Hepatocyte (in vitro differentiated cells): ENCODE measurements around the gene EOGT.

Source experiments
- EZH2 ChIP-seq: fragments of 200-600 bp; sonication (generic); IDR thresholded peaks from 2 replicates; pipeline ENCODE4 v1.6.1; 2016; ENCODE audit warnings: antibody characterized with exemption, mild to moderate bottlenecking, borderline replicate concordance
- EZH2phosphoT487 ChIP-seq: fragments of 200-600 bp; sonication (generic); IDR thresholded peaks from one replicate; pipeline ENCODE4 v1.6.1; 2018; ENCODE audit warnings: antibody characterized with exemption, mild to moderate bottlenecking, low read depth, moderate library complexity; ENCODE audit not compliant: unreplicated experiment, severe bottlenecking
- TF ChIP-seq, protein P1 (sequence below): fragments of 200-600 bp; sonication (generic); IDR thresholded peaks from 2 replicates; pipeline ENCODE4 v1.5.1; 2016; ENCODE audit warnings: antibody characterized with exemption, mild to moderate bottlenecking; ENCODE audit not compliant: poor library complexity

DNA sequence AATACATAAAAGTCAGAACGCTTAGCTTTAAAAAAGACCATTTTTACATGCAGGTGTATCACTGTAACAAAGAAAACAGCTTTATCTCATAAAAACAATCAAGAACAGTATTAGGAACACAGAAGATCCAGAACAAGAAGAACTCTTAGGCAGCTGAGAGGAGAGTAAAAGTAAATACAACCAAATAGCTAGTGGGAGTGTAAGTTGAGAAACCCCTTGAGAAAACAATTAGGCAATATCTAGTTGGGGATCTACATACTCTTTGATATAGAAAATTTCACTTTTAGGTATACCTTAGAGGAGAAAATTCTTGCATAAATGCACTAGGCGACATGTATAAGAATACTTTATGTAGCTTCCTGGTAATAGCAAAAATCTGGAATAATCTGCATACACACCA lies 31.1 kb upstream of the EOGT start:
- TF ChIP-seq, protein P1, sequence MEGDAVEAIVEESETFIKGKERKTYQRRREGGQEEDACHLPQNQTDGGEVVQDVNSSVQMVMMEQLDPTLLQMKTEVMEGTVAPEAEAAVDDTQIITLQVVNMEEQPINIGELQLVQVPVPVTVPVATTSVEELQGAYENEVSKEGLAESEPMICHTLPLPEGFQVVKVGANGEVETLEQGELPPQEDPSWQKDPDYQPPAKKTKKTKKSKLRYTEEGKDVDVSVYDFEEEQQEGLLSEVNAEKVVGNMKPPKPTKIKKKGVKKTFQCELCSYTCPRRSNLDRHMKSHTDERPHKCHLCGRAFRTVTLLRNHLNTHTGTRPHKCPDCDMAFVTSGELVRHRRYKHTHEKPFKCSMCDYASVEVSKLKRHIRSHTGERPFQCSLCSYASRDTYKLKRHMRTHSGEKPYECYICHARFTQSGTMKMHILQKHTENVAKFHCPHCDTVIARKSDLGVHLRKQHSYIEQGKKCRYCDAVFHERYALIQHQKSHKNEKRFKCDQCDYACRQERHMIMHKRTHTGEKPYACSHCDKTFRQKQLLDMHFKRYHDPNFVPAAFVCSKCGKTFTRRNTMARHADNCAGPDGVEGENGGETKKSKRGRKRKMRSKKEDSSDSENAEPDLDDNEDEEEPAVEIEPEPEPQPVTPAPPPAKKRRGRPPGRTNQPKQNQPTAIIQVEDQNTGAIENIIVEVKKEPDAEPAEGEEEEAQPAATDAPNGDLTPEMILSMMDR: no peak
- TF ChIP-seq EZH2phosphoT487 (no peak), EZH2 (no peak)
